K562 (cell line): Measurements from ENCODE around the gene TTN.

Source experiments
- RFX5 ChIP-seq: IDR thresholded peaks from 2 replicates; pipeline ENCODE4 v1.6.1; 2011; ENCODE audit warnings: low read depth, mild to moderate bottlenecking, improper control_type of control experiment, low read length
- SMC3 ChIP-seq: conservative IDR thresholded peaks from 2 replicates; pipeline ENCODE4 v1.6.1; 2011; ENCODE audit warnings: low read depth, low read length, improper control_type of control experiment; ENCODE audit not compliant: insufficient read depth
- ZFP1 ChIP-seq: fragments of 450-650 bp; formaldehyde crosslinking; IDR thresholded peaks from 2 replicates; pipeline ENCODE4 v1.4.0; 2020; ENCODE audit warnings: mild to moderate bottlenecking, mixed read lengths
- TF ChIP-seq, protein P1 (sequence below), 3 experiments: IDR thresholded peaks in 2 of 3; conservative IDR thresholded peaks in 1 of 3; 2 replicates each; pipeline ENCODE4 v1.5.1; 2011 to 2012; ENCODE audit warnings: low read length in 3 of 3, mild to moderate bottlenecking in 3 of 3, control low read depth in 2 of 3, improper control_type of control experiment in 1 of 3, inconsistent platforms in 1 of 3, low read depth in 1 of 3, mixed read lengths in 1 of 3, moderate library complexity in 1 of 3; ENCODE audit not compliant: insufficient read depth in 2 of 3
- TF ChIP-seq, protein P2 (sequence below): fragments of 200-800 bp; sonication (Bioruptor generic); IDR thresholded peaks from 2 replicates; pipeline ENCODE4 v1.6.1; 2016; ENCODE audit warnings: missing genetic modification characterization, missing compliant biosample characterization

DNA sequence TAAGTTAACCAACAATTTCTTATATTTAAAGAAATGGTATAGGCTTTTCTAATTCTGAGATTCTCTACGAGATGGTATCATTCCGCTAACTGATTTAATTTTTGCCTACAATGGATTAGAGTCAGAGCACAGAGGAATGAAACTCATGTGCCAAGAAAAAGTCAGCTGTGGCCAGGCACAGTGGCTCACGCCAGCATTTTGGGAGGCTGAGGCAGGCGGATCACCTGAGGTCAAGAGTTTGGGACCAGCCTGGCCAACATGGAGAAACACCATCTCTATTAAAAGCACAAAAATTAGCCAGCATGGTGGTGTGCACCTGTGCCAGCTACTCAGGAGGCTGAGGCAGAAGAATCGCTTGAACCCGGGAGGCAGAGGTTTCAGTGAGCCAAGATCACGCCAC, 17.0 kb upstream of the TTN start:
- TF ChIP-seq SMC3, result no peak
- TF ChIP-seq, protein P1, sequence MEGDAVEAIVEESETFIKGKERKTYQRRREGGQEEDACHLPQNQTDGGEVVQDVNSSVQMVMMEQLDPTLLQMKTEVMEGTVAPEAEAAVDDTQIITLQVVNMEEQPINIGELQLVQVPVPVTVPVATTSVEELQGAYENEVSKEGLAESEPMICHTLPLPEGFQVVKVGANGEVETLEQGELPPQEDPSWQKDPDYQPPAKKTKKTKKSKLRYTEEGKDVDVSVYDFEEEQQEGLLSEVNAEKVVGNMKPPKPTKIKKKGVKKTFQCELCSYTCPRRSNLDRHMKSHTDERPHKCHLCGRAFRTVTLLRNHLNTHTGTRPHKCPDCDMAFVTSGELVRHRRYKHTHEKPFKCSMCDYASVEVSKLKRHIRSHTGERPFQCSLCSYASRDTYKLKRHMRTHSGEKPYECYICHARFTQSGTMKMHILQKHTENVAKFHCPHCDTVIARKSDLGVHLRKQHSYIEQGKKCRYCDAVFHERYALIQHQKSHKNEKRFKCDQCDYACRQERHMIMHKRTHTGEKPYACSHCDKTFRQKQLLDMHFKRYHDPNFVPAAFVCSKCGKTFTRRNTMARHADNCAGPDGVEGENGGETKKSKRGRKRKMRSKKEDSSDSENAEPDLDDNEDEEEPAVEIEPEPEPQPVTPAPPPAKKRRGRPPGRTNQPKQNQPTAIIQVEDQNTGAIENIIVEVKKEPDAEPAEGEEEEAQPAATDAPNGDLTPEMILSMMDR (IDR thresholded peaks at IDR 0.05 in 2 of 3, conservative IDR thresholded peaks at IDR 0.05 in 1 of 3; ENCODE audit: insufficient read depth in 2 of 3, low read depth in 1 of 3, low read length in 3 of 3), result no peak
- TF ChIP-seq, protein P2, sequence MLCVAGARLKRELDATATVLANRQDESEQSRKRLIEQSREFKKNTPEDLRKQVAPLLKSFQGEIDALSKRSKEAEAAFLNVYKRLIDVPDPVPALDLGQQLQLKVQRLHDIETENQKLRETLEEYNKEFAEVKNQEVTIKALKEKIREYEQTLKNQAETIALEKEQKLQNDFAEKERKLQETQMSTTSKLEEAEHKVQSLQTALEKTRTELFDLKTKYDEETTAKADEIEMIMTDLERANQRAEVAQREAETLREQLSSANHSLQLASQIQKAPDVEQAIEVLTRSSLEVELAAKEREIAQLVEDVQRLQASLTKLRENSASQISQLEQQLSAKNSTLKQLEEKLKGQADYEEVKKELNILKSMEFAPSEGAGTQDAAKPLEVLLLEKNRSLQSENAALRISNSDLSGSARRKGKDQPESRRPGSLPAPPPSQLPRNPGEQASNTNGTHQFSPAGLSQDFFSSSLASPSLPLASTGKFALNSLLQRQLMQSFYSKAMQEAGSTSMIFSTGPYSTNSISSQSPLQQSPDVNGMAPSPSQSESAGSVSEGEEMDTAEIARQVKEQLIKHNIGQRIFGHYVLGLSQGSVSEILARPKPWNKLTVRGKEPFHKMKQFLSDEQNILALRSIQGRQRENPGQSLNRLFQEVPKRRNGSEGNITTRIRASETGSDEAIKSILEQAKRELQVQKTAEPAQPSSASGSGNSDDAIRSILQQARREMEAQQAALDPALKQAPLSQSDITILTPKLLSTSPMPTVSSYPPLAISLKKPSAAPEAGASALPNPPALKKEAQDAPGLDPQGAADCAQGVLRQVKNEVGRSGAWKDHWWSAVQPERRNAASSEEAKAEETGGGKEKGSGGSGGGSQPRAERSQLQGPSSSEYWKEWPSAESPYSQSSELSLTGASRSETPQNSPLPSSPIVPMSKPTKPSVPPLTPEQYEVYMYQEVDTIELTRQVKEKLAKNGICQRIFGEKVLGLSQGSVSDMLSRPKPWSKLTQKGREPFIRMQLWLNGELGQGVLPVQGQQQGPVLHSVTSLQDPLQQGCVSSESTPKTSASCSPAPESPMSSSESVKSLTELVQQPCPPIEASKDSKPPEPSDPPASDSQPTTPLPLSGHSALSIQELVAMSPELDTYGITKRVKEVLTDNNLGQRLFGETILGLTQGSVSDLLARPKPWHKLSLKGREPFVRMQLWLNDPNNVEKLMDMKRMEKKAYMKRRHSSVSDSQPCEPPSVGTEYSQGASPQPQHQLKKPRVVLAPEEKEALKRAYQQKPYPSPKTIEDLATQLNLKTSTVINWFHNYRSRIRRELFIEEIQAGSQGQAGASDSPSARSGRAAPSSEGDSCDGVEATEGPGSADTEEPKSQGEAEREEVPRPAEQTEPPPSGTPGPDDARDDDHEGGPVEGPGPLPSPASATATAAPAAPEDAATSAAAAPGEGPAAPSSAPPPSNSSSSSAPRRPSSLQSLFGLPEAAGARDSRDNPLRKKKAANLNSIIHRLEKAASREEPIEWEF, result no peak
- TF ChIP-seq ZFP1 (CRISPR knock-in tag), result no peak
- TF ChIP-seq RFX5, result no peak
